HFF-Myc (cell line): ENCODE results near the gene SLITRK1.

Experiments
- DNase-seq: peaks from one replicate; pipeline ENCODE4 v3.0.0-alpha.2; 2011; ENCODE audit warnings: low read depth; ENCODE audit errors: extremely low read depth
- H3K4me3 ChIP-seq: replicated peaks from 2 replicates; pipeline ENCODE4 v1.5.1; 2011; ENCODE audit warnings: low read depth, mild to moderate bottlenecking, control low read depth, low read length
- CTCF ChIP-seq: IDR thresholded peaks from 2 replicates; pipeline ENCODE4 v1.5.1; 2012; ENCODE audit warnings: mild to moderate bottlenecking, low read depth, low read length, control low read depth; ENCODE audit errors: missing control alignments

The SLITRK1 gene

GRCh38 chr13:83827338-83827737, 54.9 kb downstream of the SLITRK1 start:
- H3K4me3 ChIP-seq: no peak overlapping the region
- TF ChIP-seq CTCF: no peak
- DNase-seq: no peak
